Neural cell (in vitro differentiated cells): ENCODE measurements around the gene ANTXR1. TPM values are rescaled to one million over a fixed set of nuclear protein-coding genes. Genes with fewer than 3 reads are reported as not detected.

Experiments used
- H2AFZ ChIP-seq: fragments of 200-600, 300-800 bp; sonication (generic), shearing (Covaris generic); 2 replicates; pipeline ENCODE4 v1.6.0; 2014; ENCODE audit warnings: low read depth, mild to moderate bottlenecking, antibody characterized with exemption, low read length, moderate library complexity
- H3F3A ChIP-seq: fragments of 200-600 bp; shearing (Covaris generic); 2 replicates; pipeline ENCODE4 v1.6.1; 2016; ENCODE audit warnings: mild to moderate bottlenecking, moderate library complexity, mixed read lengths, antibody characterized with exemption, low read length; ENCODE audit not compliant: insufficient read depth, poor library complexity, severe bottlenecking
- H3K27ac ChIP-seq: fragments of 200-600, 300-800 bp; sonication (generic), shearing (Covaris generic); 2 replicates; pipeline ENCODE4 v1.5.1; 2014; ENCODE audit warnings: mild to moderate bottlenecking, low read length, moderate library complexity
- H3K27me3 ChIP-seq: fragments of 300-800, 200-600 bp; sonication (generic), shearing (Covaris generic); 2 replicates; pipeline ENCODE4 v1.6.0; 2014; ENCODE audit warnings: mild to moderate bottlenecking, low read depth, low read length, moderate library complexity; ENCODE audit not compliant: insufficient read depth
- H3K36me3 ChIP-seq: fragments of 300-800, 200-600 bp; sonication (generic), shearing (Covaris generic); 2 replicates; pipeline ENCODE4 v1.5.1; 2014; ENCODE audit warnings: mild to moderate bottlenecking, antibody characterized with exemption, low read length, moderate library complexity; ENCODE audit not compliant: insufficient read depth
- H3K4me2 ChIP-seq: fragments of 300-800, 200-600 bp; sonication (generic), shearing (Covaris generic); 2 replicates; pipeline ENCODE4 v1.6.0; 2014; ENCODE audit warnings: mild to moderate bottlenecking, low read length
- H3K4me3 ChIP-seq: fragments of 300-800, 200-600 bp; sonication (generic), shearing (Covaris generic); 2 replicates; pipeline ENCODE4 v1.5.1; 2014; ENCODE audit warnings: mild to moderate bottlenecking, low read length, moderate library complexity
- H3K79me2 ChIP-seq: fragments of 200-600 bp; shearing (Covaris generic); replicated peaks from 2 replicates; pipeline ENCODE4 v1.6.0; 2014; ENCODE audit warnings: mild to moderate bottlenecking, low read length, moderate library complexity; ENCODE audit not compliant: insufficient read depth
- H3K9ac ChIP-seq: fragments of 300-800, 200-600 bp; sonication (generic), shearing (Covaris generic); 2 replicates; pipeline ENCODE4 v1.6.1; 2016; ENCODE audit warnings: mild to moderate bottlenecking, low read length, mixed read lengths
- H3K9me2 ChIP-seq: fragments of 200-600 bp; shearing (Covaris generic); 2 replicates; pipeline ENCODE4 v1.6.1; 2016; ENCODE audit warnings: mild to moderate bottlenecking, low read length, mixed read lengths; ENCODE audit not compliant: insufficient read depth
- H3K9me3 ChIP-seq: fragments of 200-600, 300-800 bp; sonication (generic), shearing (Covaris generic); 2 replicates; pipeline ENCODE4 v1.6.1; 2016; ENCODE audit warnings: mild to moderate bottlenecking, mixed run types, low read length, moderate library complexity, mixed read lengths
- H4K20me1 ChIP-seq: fragments of 200-600 bp; shearing (Covaris generic); 2 replicates; pipeline ENCODE4 v1.6.1; 2016; ENCODE audit warnings: mild to moderate bottlenecking, mixed run types; ENCODE audit not compliant: insufficient read depth
- CTCF ChIP-seq: fragments of 450-650 bp; IDR thresholded peaks from 2 replicates; pipeline ENCODE4 v1.5.1; 2014; ENCODE audit warnings: antibody characterized with exemption, mild to moderate bottlenecking, moderate library complexity; ENCODE audit not compliant: poor library complexity, severe bottlenecking
- EP300 ChIP-seq: fragments of 450-650 bp; conservative IDR thresholded peaks from 2 replicates; pipeline ENCODE4 v1.6.1; 2014; ENCODE audit warnings: antibody characterized with exemption, mild to moderate bottlenecking, moderate library complexity; ENCODE audit not compliant: poor library complexity, severe bottlenecking
- EZH2 ChIP-seq: fragments of 200-600, 300-800 bp; shearing (Covaris generic), sonication (generic); IDR thresholded peaks from 2 replicates; pipeline ENCODE4 v1.6.1; 2014; ENCODE audit warnings: antibody characterized with exemption, low read length, borderline replicate concordance, mild to moderate bottlenecking; ENCODE audit not compliant: insufficient read depth, poor library complexity, severe bottlenecking
- MXI1 ChIP-seq: fragments of 450-650 bp; conservative IDR thresholded peaks from 2 replicates; pipeline ENCODE4 v1.6.1; 2014; ENCODE audit warnings: antibody characterized with exemption, mild to moderate bottlenecking; ENCODE audit not compliant: poor library complexity, severe bottlenecking
- POLR2AphosphoS5 ChIP-seq: IDR thresholded peaks from 2 replicates; pipeline ENCODE4 v1.6.1; 2012
- RAD21 ChIP-seq: fragments of 450-650 bp; conservative IDR thresholded peaks from 2 replicates; pipeline ENCODE4 v1.6.1; 2014; ENCODE audit warnings: antibody characterized with exemption, mild to moderate bottlenecking, moderate library complexity
- REST ChIP-seq: IDR thresholded peaks from 2 replicates; pipeline ENCODE4 v1.6.1; 2012; ENCODE audit warnings: borderline replicate concordance
- SMC3 ChIP-seq: fragments of 450-650 bp; conservative IDR thresholded peaks from 2 replicates; pipeline ENCODE4 v1.6.1; 2014; ENCODE audit warnings: antibody characterized with exemption, mild to moderate bottlenecking, moderate library complexity; ENCODE audit not compliant: poor library complexity
- TAF1 ChIP-seq: IDR thresholded peaks from 2 replicates; pipeline ENCODE4 v1.6.1; 2012; ENCODE audit warnings: low read depth
- polyA plus RNA-seq: library from polyadenylated mRNA; depleted of rRNA; stranded (reverse); fragments of >200 nt; gene quantifications from 2 replicates; pipeline ENCODE4 v1.2.3, GENCODE V29; 2014

The ANTXR1 gene
- polyA plus RNA-seq, 1 donor from 2014 or later = 4.9 TPM

GRCh38 chr2:69243652-69244051 lies 230.7 kb downstream of the ANTXR1 start:
- Histone ChIP-seq H3F3A (no peaks in the 10 kb centered on the region), H3K4me3 (no peak overlapping the region), H3K79me2 (no peaks in the 10 kb centered on the region), H3K36me3 (peaks cover 12% of the 10 kb centered on the region), H2AFZ (no peak overlapping the region), H3K9ac (no peak overlapping the region), H3K4me2 (no peak overlapping the region), H3K27ac (no peak overlapping the region), H4K20me1 (no peaks in the 10 kb centered on the region), H3K9me3 (no peaks in the 10 kb centered on the region), H3K27me3 (no peaks in the 10 kb centered on the region), H3K9me2 (no peaks in the 10 kb centered on the region)
- TF ChIP-seq REST = no peak
- TF ChIP-seq MXI1 = no peak
- no peak for TF ChIP-seq EZH2
- no peak for TF ChIP-seq POLR2AphosphoS5
- TF ChIP-seq RAD21 = no peak
- TF ChIP-seq SMC3 = no peak
- no peak for TF ChIP-seq EP300
- TF ChIP-seq CTCF = no peak
- TF ChIP-seq TAF1 = no peak

- no peak overlapping the region for H2AFZ ChIP-seq
- no peaks in the 10 kb centered on the region for H3F3A ChIP-seq
- no peak overlapping the region for H3K4me3 ChIP-seq
- no peaks in the 10 kb centered on the region for H4K20me1 ChIP-seq
- no peaks in the 10 kb centered on the region for H3K9me3 ChIP-seq
- H3K9ac ChIP-seq = no peak overlapping the region
- H3K79me2 ChIP-seq = no peaks in the 10 kb centered on the region
- no peak overlapping the region for H3K27ac ChIP-seq
- no peaks in the 10 kb centered on the region for H3K27me3 ChIP-seq
- peaks cover 12% of the 10 kb centered on the region for H3K36me3 ChIP-seq
- no peak overlapping the region for H3K4me2 ChIP-seq
- no peaks in the 10 kb centered on the region for H3K9me2 ChIP-seq
- TF ChIP-seq TAF1 (no peak), POLR2AphosphoS5 (no peak), MXI1 (no peak), EP300 (no peak), EZH2 (no peak), REST (no peak), CTCF (no peak), RAD21 (no peak)
These were observed 231.9 kb downstream of the ANTXR1 start for GRCh38 chr2:69244882-69245281.
